HFF-Myc (cell line): Measurements from ENCODE around the gene ALK.

Experiments used
- DNase-seq: peaks from one replicate; pipeline ENCODE4 v3.0.0-alpha.2; 2011; ENCODE audit warnings: low read depth; ENCODE audit errors: extremely low read depth
- H3K4me3 ChIP-seq: replicated peaks from 2 replicates; pipeline ENCODE4 v1.5.1; 2011; ENCODE audit warnings: low read depth, mild to moderate bottlenecking, control low read depth, low read length
- TF ChIP-seq, protein P1 (sequence below): IDR thresholded peaks from 2 replicates; pipeline ENCODE4 v1.5.1; 2012; ENCODE audit warnings: mild to moderate bottlenecking, low read depth, low read length, control low read depth; ENCODE audit errors: missing control alignments

ALK gene

DNA sequence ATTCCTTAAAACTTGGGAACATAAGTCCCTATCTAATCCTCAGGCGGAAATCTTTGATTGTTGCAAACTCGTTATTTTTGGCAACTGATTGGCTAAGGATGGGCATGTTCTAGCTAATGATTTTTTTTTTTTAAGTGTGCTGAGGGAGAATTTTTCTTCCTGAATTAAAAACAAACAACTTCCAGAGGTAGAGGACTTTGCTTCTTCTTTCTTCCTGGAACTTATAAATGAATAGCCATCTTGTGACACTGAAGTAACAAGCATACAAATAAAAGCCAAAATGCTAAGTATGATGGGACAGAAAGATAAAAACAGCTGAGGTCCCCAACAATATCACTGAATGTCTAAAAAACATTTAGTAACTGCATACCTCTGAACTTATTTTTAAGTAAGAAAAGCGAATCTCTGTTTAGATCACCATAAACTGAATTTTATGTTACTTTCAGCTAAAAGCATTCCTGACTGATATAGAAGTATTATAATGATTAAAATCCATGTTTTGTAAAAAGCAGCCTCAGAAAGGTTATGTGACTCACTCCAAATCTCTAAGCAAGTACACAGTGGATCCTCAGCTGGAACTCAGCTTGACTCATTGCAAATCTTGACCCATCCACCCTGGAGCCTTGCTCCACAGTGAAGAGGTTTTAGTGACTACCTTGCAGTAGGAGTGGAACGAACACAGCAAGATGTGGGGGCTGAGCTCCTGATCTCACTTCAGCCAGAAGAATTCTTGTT is 461.8 kb downstream of the ALK start:
- TF ChIP-seq, protein P1, sequence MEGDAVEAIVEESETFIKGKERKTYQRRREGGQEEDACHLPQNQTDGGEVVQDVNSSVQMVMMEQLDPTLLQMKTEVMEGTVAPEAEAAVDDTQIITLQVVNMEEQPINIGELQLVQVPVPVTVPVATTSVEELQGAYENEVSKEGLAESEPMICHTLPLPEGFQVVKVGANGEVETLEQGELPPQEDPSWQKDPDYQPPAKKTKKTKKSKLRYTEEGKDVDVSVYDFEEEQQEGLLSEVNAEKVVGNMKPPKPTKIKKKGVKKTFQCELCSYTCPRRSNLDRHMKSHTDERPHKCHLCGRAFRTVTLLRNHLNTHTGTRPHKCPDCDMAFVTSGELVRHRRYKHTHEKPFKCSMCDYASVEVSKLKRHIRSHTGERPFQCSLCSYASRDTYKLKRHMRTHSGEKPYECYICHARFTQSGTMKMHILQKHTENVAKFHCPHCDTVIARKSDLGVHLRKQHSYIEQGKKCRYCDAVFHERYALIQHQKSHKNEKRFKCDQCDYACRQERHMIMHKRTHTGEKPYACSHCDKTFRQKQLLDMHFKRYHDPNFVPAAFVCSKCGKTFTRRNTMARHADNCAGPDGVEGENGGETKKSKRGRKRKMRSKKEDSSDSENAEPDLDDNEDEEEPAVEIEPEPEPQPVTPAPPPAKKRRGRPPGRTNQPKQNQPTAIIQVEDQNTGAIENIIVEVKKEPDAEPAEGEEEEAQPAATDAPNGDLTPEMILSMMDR, result no peak
- H3K4me3 ChIP-seq, result no peak overlapping the region
- DNase-seq, result no peak

DNA sequence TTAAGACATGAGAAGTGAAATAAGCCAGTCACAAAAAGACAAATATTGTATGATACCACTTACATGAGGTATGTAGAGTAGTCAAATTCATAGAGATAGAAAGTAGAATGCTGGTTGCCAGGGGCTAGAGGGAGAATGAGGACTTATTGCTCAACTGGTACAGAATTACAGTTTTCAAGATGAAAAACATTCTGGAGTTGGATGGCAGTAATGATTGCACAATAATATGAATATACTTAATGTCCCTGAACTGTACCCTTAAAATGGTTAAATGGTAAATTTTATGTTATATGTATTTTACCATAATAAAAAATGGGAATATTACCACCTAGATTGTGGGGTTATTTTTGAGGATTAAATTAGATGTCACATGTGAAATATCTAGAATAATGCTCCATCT is 465.0 kb downstream of the ALK start:
- TF ChIP-seq, protein P1, result no peak
- DNase-seq, result no peak
- no peak overlapping the region for H3K4me3 ChIP-seq

DNA sequence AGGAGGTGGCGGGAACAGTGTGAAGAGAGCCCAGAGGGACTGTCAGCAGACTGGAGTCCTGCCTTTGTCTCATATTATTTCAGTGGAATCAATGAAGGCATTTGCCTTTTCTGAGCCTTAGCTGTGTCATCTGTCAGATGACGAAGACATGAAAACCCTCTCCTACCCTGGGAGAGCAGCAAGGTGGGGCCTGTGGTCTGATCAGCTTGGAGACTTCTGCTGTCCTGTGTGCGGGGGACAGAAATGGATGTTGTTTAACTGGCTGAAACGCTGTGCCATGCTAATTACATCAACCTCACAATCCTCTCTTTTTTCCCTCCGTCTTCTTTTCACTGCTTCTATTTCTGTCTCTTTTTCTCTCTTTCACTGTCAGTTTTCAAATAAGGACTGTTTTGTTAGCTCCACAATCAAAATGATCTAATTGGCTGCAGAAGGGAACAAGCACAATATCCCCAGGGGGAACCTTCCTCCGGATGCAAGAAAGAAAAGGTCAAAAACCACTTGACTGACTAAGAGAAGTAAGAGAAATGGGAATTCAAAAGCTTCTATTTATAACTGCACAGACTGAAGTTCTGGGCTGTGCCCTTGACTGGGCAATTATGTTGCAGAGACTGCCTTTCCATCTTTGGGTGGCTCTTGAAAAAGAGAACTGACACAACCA is 466.1 kb downstream of the ALK start:
- no peak overlapping the region for H3K4me3 ChIP-seq

DNA sequence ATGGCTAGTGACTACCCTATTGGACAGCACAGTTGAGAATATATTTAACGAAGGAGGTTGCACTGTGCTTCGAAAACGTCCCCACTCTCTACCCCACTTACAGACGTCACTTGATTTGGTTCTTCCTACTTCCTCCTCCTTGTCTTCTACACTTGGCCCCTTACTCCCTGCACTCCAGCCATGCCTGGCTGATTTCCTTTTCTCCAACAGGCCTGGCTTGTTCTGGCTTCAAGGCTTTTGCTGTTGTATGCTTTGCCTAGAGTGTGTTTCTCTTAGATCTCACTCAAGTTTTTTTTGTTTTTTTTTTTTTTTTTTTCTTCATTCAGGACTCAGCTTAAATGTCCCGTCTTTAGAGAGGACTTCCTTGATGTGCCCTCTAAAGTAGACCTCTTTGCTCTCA is 469.4 kb downstream of the ALK start:
- no peak overlapping the region for H3K4me3 ChIP-seq
- DNase-seq, result no peak
- TF ChIP-seq, protein P1, result no peak

More for the DNA sequence above, 466.1 kb downstream of the ALK start:
- TF ChIP-seq, protein P1, result no peak
- no peak for DNase-seq

DNA sequence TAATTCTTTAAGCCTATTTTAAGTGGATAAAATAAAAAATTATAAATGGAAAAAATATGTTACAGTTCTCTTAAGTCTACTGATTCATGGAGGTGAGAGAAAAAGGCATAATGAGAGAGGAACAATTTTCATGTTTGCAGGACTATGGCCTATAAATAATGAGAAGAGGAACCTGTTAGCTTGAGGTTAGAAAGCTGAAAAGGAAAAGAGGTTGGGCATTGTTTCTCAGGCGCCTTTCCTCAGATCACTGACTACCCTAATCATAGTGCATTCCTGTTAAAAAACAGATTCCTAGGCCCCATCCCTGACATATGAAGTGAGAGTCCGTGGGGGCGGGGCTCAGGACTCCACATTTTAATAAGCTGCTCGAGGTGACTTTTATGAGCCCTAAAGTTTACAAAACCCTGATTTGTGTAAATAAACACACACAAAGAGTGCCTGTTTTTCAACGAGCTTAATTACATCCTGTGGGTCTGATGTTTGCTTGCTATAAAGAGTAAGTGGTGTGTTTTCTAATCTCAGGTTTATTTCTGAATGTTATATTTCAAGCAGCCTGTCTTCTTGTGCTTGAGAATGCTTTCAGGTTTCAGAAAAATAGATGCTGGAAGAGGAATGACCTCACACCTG is 470.7 kb downstream of the ALK start:
- H3K4me3 ChIP-seq, result no peak overlapping the region
- DNase-seq, result no peak
- TF ChIP-seq, protein P1, result no peak

DNA sequence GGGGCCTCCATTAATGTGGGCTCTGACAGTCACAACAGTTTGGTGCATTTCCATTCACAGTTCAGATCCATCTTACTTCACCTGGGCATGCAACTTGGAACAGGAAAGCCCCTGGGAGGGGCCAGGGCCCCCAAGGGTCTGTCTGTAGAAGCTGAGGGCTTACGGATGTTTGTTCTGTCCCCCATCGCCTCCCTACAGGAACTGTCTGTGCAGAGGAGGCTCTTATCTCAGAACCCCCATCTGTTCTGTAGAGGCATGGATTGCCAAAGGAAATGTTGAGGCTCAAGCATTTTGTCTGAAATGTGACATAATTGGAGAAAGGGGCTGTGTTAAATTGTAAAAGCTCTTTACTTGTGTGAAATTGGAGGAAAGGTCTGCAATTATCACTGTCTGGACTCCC is 471.9 kb downstream of the ALK start:
- TF ChIP-seq, protein P1, result no peak
- no peak for DNase-seq
- no peak overlapping the region for H3K4me3 ChIP-seq
